Lung (tissue), 12 donors: ENCODE results near the gene TNIK. TPM values are rescaled to one million over a fixed set of nuclear protein-coding genes. Genes with fewer than 3 reads are reported as not detected.

Source experiments
- ATAC-seq: fragments of 200-7000 bp; cut with Tn5 transposase; one replicate; pipeline ENCODE4 v1.9.1; 2020; ENCODE audit warnings: moderate number of reproducible peaks; ENCODE audit not compliant: insufficient read depth, low FRiP score
- DNase-seq, 3 donors: peaks; one replicate each; pipeline ENCODE4 v3.0.0-alpha.2; 2013 to 2017
- H3K27ac ChIP-seq, 2 donors: one replicate each; pipeline ENCODE4 v1.5.1; 2013; ENCODE audit warnings: mild to moderate bottlenecking in 2 of 2, moderate library complexity in 2 of 2, control low read depth in 1 of 2, inconsistent platforms in 1 of 2, low read depth in 1 of 2, low read length in 1 of 2
- H3K27me3 ChIP-seq, 3 donors: one replicate each; pipeline ENCODE4 v1.5.1; 2013; ENCODE audit warnings: low read length in 2 of 3; ENCODE audit not compliant: control insufficient read depth in 3 of 3, insufficient read depth in 3 of 3
- H3K36me3 ChIP-seq, 4 donors: one replicate each; pipeline ENCODE4 v1.5.1; 2013; ENCODE audit warnings: low read length in 4 of 4, mild to moderate bottlenecking in 1 of 4, moderate library complexity in 1 of 4; ENCODE audit not compliant: control insufficient read depth in 4 of 4, insufficient read depth in 4 of 4
- H3K4me1 ChIP-seq, 5 donors: one replicate each; pipeline ENCODE4 v1.5.1; 2013; ENCODE audit warnings: low read length in 5 of 5, mild to moderate bottlenecking in 2 of 5, moderate library complexity in 1 of 5; ENCODE audit not compliant: control insufficient read depth in 5 of 5, insufficient read depth in 5 of 5
- H3K4me3 ChIP-seq: one replicate; pipeline ENCODE4 v1.5.1; 2013; ENCODE audit warnings: mild to moderate bottlenecking, control low read depth, moderate library complexity
- H3K9ac ChIP-seq, 2 donors: one replicate each; pipeline ENCODE4 v1.5.1; 2013; ENCODE audit warnings: low read length in 2 of 2, control low read depth in 1 of 2; ENCODE audit not compliant: insufficient read depth in 1 of 2
- H3K9me3 ChIP-seq, 4 donors: one replicate each; pipeline ENCODE4 v1.5.1; 2013; ENCODE audit warnings: low read length in 3 of 4, mild to moderate bottlenecking in 1 of 4, moderate library complexity in 1 of 4; ENCODE audit not compliant: control insufficient read depth in 4 of 4, insufficient read depth in 3 of 4
- WGBS, 2 donors: extraction: QIAGEN DNeasy Blood & Tissue Kit; methylation state at CpG; one replicate each; pipeline ENCODE4 v1.1.7; 2013; 5-methylcytosine and 5-hydroxymethylcytosine counted together
- polyA plus RNA-seq, 2 donors: library from polyadenylated mRNA; stranded (reverse); fragments of 200-250 nt; gene quantifications; one replicate each; pipeline ENCODE4 v1.2.1, GENCODE V29; 2013
- total RNA-seq, 2 donors: library from RNA; depleted of rRNA in 1 of 2; stranded (reverse); fragments of >200 nt in 1 of 2; gene quantifications; one replicate each; pipeline ENCODE4 v1.2.1, GENCODE V29; 2014 to 2021
- TF ChIP-seq, protein P1 (sequence below): IDR thresholded peaks from 2 replicates; pipeline ENCODE4 v1.5.1; 2012; ENCODE audit warnings: mild to moderate bottlenecking; ENCODE audit errors: control extremely low read depth, extremely low read depth
- donor health status: control.
- donor health status: control.
- donor health status: Bipolar disorder and iron deficiency.
- donor health status: healthy.
- donor health status: DM: yes; HTN: yes; CAD: no.

The TNIK gene
- total and polyA plus RNA-seq, 4 donors = 9.4 to 36.3 (median 14.3) TPM

DNA sequence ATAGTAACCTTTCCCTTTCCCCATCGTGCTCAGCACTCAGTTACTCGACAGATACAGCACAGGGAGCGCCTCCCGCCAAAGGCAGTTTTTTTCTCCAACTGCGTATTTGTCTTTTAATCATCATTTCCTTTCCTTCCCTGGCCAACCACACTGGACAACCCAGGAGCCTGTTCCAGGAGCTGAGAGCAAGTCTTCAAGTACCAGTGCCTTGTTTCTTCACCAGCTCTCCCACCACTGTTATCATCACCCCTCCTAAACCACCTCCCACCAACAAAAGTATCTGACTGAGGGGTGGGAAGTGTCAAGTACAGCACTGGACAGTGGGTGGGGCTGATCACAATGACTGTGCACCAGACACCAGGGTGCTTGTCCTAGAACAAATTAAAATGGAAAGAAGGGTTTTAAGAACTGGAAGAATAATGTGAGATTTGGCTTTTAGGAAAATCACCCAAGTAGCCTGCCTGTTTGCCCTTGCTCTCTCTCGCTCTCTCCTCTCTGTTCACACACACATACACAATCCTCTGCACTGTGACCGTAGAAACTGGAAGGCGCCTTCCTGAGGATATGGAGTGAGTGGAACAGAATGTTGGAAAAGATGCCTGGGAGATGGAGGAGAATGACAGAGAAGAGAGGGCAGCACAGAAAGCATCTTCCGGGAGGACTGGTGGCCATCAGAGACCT, 126.3 kb downstream of the TNIK start:
- DNase-seq (no peak), ATAC-seq (no peak)
- Histone ChIP-seq H3K36me3 (no peaks in the 10 kb centered on the region), H3K27ac (peak overlapping the region; percentile 8 to 79), H3K4me3 (no peak overlapping the region), H3K27me3 (no peaks in the 10 kb centered on the region), H3K9me3 (no peaks in the 10 kb centered on the region), H3K9ac (no peak overlapping the region), H3K4me1 (peaks cover 0 to 17% (median 6%) of the 10 kb centered on the region in 5 donors)
- TF ChIP-seq, protein P1, sequence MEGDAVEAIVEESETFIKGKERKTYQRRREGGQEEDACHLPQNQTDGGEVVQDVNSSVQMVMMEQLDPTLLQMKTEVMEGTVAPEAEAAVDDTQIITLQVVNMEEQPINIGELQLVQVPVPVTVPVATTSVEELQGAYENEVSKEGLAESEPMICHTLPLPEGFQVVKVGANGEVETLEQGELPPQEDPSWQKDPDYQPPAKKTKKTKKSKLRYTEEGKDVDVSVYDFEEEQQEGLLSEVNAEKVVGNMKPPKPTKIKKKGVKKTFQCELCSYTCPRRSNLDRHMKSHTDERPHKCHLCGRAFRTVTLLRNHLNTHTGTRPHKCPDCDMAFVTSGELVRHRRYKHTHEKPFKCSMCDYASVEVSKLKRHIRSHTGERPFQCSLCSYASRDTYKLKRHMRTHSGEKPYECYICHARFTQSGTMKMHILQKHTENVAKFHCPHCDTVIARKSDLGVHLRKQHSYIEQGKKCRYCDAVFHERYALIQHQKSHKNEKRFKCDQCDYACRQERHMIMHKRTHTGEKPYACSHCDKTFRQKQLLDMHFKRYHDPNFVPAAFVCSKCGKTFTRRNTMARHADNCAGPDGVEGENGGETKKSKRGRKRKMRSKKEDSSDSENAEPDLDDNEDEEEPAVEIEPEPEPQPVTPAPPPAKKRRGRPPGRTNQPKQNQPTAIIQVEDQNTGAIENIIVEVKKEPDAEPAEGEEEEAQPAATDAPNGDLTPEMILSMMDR = no peak
- 70 to 96% methylated on average over 9 of the region's 9 CpGs for WGBS, 2 donors

DNA sequence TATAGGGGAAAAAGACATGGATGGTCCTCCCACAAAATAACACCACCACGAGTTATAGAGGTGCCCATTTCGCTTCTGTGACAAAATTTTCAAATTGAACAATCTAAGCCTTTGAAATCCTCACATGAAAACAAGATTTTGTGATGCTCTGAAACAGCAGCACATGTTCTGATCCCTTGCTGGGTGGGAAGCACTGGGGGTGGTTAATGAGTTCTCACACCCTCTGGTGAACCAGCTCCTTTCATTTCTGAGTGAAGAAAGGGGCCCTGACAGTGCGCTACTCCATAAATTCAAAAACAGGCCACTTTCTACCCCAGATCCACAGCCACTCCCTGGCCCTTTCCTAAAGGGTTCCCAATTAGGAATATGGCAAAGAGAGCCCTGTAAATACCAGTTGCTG, 129.3 kb downstream of the TNIK start:
- Histone ChIP-seq H3K9ac (no peak overlapping the region), H3K9me3 (no peaks in the 10 kb centered on the region), H3K27ac (no peak overlapping the region), H3K27me3 (no peaks in the 10 kb centered on the region), H3K36me3 (no peaks in the 10 kb centered on the region), H3K4me1 (peaks cover 0 to 15% (median 6%) of the 10 kb centered on the region in 5 donors), H3K4me3 (no peak overlapping the region)
- ATAC-seq (no peak), DNase-seq (no peak)
- TF ChIP-seq, protein P1 = no peak
- WGBS, 2 donors = 94 to 96% methylated on average over 3 of the region's 3 CpGs

- H3K9ac ChIP-seq = no peak overlapping the region
- peaks cover 0 to 18% (median 4%) of the 10 kb centered on the region in 5 donors for H3K4me1 ChIP-seq
- no peak overlapping the region for H3K27ac ChIP-seq
- H3K9me3 ChIP-seq = no peaks in the 10 kb centered on the region
- TF ChIP-seq, protein P1 = no peak
- ATAC-seq (no peak), DNase-seq (peak in 2 of 3 donors; percentile 39 to 64)
- no peaks in the 10 kb centered on the region for H3K27me3 ChIP-seq
- H3K4me3 ChIP-seq = no peak overlapping the region
- no peaks in the 10 kb centered on the region for H3K36me3 ChIP-seq
- 84 to 85% methylated on average over 4 of the region's 4 CpGs for WGBS, 2 donors
Measured at GRCh38 chr3:171329746-171330145, 130.5 kb downstream of the TNIK start.
